Esophagus muscularis mucosa (tissue), 4 donors: Measurements from ENCODE around the gene KRT23.

Source experiments
- EP300 ChIP-seq: sonication (generic); formaldehyde crosslinking; IDR thresholded peaks from one replicate; pipeline ENCODE4 v1.6.1; 2017; ENCODE audit warnings: antibody characterized with exemption
- POLR2A ChIP-seq: fragments of 450-650 bp; IDR thresholded peaks from one replicate; pipeline ENCODE4 v1.6.1; 2017; ENCODE audit warnings: antibody characterized with exemption, moderate library complexity, mild to moderate bottlenecking, low read depth
- POLR2AphosphoS5 ChIP-seq, 2 donors: sonication (generic); formaldehyde crosslinking; IDR thresholded peaks; one replicate each; pipeline ENCODE4 v1.6.1; 2017; ENCODE audit warnings: antibody characterized with exemption in 2 of 2
- TF ChIP-seq, protein P1 (sequence below), 3 experiments: fragments of 200-600 bp in 2 of 3; fragments of 450-650 bp in 1 of 3; sonication (generic) in 2 of 3; IDR thresholded peaks; one replicate each; pipeline ENCODE4 v1.5.1; 2017 to 2019; ENCODE audit warnings: antibody characterized with exemption in 3 of 3, mild to moderate bottlenecking in 2 of 3, moderate library complexity in 1 of 3

DNA sequence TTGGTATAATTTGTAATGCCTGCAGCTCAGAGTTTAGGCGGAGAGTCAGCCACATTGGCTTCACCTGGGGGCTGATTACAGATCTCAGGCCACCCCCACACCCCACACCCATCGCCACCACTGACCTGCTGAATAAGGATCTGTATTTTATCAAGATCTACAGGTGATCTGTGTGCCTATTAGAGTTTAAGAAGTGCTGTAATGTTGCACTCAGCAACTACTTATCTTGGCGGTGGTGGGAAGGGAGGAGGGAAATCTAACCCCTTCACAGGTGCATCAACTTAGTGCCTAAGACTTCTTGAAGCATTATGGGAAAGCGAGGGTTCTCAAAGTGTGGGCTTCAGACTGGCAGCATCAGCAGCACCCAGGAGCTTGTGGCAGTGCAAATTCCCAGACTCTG is 34.9 kb downstream of the KRT23 start:
- no peak for TF ChIP-seq POLR2A
- TF ChIP-seq, protein P1, sequence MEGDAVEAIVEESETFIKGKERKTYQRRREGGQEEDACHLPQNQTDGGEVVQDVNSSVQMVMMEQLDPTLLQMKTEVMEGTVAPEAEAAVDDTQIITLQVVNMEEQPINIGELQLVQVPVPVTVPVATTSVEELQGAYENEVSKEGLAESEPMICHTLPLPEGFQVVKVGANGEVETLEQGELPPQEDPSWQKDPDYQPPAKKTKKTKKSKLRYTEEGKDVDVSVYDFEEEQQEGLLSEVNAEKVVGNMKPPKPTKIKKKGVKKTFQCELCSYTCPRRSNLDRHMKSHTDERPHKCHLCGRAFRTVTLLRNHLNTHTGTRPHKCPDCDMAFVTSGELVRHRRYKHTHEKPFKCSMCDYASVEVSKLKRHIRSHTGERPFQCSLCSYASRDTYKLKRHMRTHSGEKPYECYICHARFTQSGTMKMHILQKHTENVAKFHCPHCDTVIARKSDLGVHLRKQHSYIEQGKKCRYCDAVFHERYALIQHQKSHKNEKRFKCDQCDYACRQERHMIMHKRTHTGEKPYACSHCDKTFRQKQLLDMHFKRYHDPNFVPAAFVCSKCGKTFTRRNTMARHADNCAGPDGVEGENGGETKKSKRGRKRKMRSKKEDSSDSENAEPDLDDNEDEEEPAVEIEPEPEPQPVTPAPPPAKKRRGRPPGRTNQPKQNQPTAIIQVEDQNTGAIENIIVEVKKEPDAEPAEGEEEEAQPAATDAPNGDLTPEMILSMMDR (IDR thresholded peaks at IDR 0.05) = no peak
- no peak for TF ChIP-seq EP300
- TF ChIP-seq POLR2AphosphoS5 (IDR thresholded peaks at IDR 0.05) = no peak
